Keratinocyte (primary cell): ENCODE results near the gene VAT1L. TPM values are rescaled to one million over a fixed set of nuclear protein-coding genes. Genes with fewer than 3 reads are reported as not detected.
A peak's percentile ranks its signal among the peaks of the same experiment; 100 is the strongest.

ENCODE experiments used
- DNase-seq: peaks from one replicate; pipeline ENCODE4 v3.0.0-alpha.2; 2011; ENCODE audit warnings: low read depth, missing footprints, low spot score
- FAIRE-seq: peaks from 2 replicates; lab custom pipeline; 2011; peaks lifted over from hg19 to GRCh38; lab: Jason Lieb, UNC
- H2AFZ ChIP-seq: 2 replicates; pipeline ENCODE4 v1.6.0; 2012; ENCODE audit warnings: low read length, control low read depth, inconsistent platforms; ENCODE audit not compliant: control insufficient read depth
- H3K27ac ChIP-seq: 2 replicates; pipeline ENCODE4 v1.5.1; 2011; ENCODE audit warnings: low read length; ENCODE audit not compliant: control insufficient read depth, insufficient read depth
- H3K27me3 ChIP-seq: 3 replicates; pipeline ENCODE4 v1.6.0; 2011; ENCODE audit warnings: low read length; ENCODE audit not compliant: control insufficient read depth, insufficient read depth; ENCODE audit errors: extremely low read depth
- H3K36me3 ChIP-seq, 2 experiments: 2 replicates in 1 of 2; 3 replicates in 1 of 2; pipeline ENCODE4 v1.5.1; 2011; ENCODE audit warnings: low read length in 2 of 2, mild to moderate bottlenecking in 1 of 2; ENCODE audit not compliant: control insufficient read depth in 2 of 2, insufficient read depth in 2 of 2; ENCODE audit errors: extremely low read depth in 1 of 2
- H3K4me1 ChIP-seq: 3 replicates; pipeline ENCODE4 v1.5.1; 2011; ENCODE audit warnings: low read length; ENCODE audit not compliant: control insufficient read depth, insufficient read depth; ENCODE audit errors: extremely low read depth
- H3K4me2 ChIP-seq: 3 replicates; pipeline ENCODE4 v1.6.0; 2011; ENCODE audit warnings: low read depth, low read length; ENCODE audit not compliant: control insufficient read depth, insufficient read depth; ENCODE audit errors: extremely low read depth
- H3K4me3 ChIP-seq, 3 experiments: fragments of 200-600 bp in 1 of 3; sonication (generic) in 1 of 3; 2 replicates in 2 of 3; 3 replicates in 1 of 3; pipeline ENCODE4 v1.5.1; 2011 to 2016; ENCODE audit warnings: low read length in 3 of 3, mild to moderate bottlenecking in 3 of 3, control low read depth in 2 of 3, inconsistent platforms in 1 of 3, low read depth in 1 of 3, mixed read lengths in 1 of 3, mixed run types in 1 of 3, moderate library complexity in 1 of 3; ENCODE audit not compliant: control insufficient read depth in 2 of 3, insufficient read depth in 2 of 3; ENCODE audit errors: extremely low read depth in 1 of 3
- H3K79me2 ChIP-seq: 2 replicates; pipeline ENCODE4 v1.6.0; 2012; ENCODE audit warnings: low read length; ENCODE audit not compliant: control insufficient read depth, insufficient read depth
- H3K9ac ChIP-seq: 3 replicates; pipeline ENCODE4 v1.6.0; 2011; ENCODE audit warnings: low read length; ENCODE audit not compliant: control insufficient read depth, insufficient read depth; ENCODE audit errors: extremely low read depth
- H3K9me1 ChIP-seq: 3 replicates; pipeline ENCODE4 v1.6.0; 2011; ENCODE audit warnings: low read length; ENCODE audit not compliant: control insufficient read depth, insufficient read depth; ENCODE audit errors: extremely low read depth
- H3K9me3 ChIP-seq: 2 replicates; pipeline ENCODE4 v1.5.1; 2012; ENCODE audit warnings: low read depth, low read length; ENCODE audit not compliant: control insufficient read depth
- H4K20me1 ChIP-seq: 3 replicates; pipeline ENCODE4 v1.6.0; 2011; ENCODE audit warnings: low read length; ENCODE audit not compliant: control insufficient read depth, insufficient read depth; ENCODE audit errors: extremely low read depth
- EZH2 ChIP-seq: IDR thresholded peaks from one replicate; pipeline ENCODE4 v1.6.1; 2012; ENCODE audit warnings: inconsistent platforms, mild to moderate bottlenecking, low read length, moderate library complexity
- dilution Hi-C: fragments of 300-500 bp; cut with MboI; formaldehyde crosslinking; loops from one replicate; pipeline ENCODE4 v1.7.0; 2020; ENCODE audit warnings: low sequenced_read_pairs; ENCODE audit not compliant: extremely low pct_ligation_motif_present
- polyA plus RNA-seq, 5 experiments: library from polyadenylated mRNA; depleted of rRNA in 3 of 5; stranded (reverse) in 3 of 5; stranded (forward) in 1 of 5; unstranded in 1 of 5; fragments of >200 nt; gene quantifications; 1 replicate in 1 of 5; 2 replicates in 3 of 5; 3 replicates in 1 of 5; pipeline versions ENCODE4 v1.2.1 to v1.2.3, GENCODE V29; 2011 to 2012; ENCODE audit warnings: missing spikeins in 2 of 5, low read depth in 1 of 5, low replicate concordance in 1 of 5
- TF ChIP-seq, protein P1 (sequence below), 3 experiments: IDR thresholded peaks in 1 of 3; conservative IDR thresholded peaks in 1 of 3; optimal IDR thresholded peaks in 1 of 3; 2 replicates in 2 of 3; 3 replicates in 1 of 3; pipeline versions ENCODE3 to v1.5.1; 2011; ENCODE audit warnings: low read length in 3 of 3, mild to moderate bottlenecking in 3 of 3, moderate library complexity in 2 of 3, control low read depth in 1 of 3, inconsistent platforms in 1 of 3; ENCODE audit not compliant: insufficient read depth in 2 of 3; ENCODE audit errors: extremely low read depth in 1 of 3

The VAT1L gene
- polyA plus RNA-seq, 1 donor (not counting 4 experiments of a cell fraction or from before 2014, with no cell fraction given), result not detected

DNA sequence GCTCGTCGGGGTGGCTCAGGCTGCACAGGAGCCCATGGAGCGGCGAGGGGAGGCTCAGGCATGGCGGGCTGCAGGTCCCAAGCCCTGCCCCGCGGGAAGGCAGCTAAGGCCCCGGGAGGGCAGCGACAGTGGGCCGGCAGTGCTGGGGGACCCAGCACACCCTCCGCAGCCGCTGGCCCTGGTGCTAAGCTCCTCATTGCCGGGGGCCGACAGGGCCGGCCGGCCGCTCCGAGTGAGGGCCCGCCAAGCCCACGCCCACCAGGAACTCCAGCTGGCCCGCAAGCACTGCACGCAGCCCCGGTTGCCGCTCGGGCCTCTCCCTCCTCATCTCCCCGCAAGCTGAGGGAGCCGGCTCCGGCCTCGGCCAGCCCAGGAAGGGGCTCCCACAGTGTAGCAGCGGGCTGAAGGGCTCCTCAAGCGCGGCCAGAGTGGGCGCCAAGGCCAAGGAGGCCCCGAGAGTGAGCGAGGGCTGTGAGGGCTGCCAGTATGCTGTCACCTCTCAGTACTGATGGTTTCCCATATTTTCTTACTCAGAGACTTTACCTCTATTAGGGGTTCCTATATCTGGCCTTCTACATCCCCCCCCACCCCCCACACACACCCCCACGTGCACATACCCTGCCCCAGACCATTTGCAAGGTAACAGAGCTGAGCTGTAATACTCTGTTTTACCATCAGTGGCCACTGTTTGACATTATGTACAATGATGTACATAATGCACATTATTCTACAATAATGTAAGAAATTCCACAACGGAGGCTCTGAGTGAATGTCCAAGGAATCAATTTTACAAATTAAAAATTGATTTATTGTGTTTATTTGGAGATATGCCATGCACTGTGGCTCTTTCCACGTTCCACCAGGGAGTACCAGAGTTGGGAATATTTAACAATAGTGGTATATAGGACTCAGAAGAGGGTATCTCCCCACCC is 3.7 kb upstream of the VAT1L start:
- no peak overlapping the region for H3K4me2 ChIP-seq
- DNase-seq (no peak), FAIRE-seq (no peak)
- H3K4me1 ChIP-seq, result peaks cover 7% of the 10 kb centered on the region
- no peaks in the 10 kb centered on the region for H3K9me3 ChIP-seq
- TF ChIP-seq, protein P1, sequence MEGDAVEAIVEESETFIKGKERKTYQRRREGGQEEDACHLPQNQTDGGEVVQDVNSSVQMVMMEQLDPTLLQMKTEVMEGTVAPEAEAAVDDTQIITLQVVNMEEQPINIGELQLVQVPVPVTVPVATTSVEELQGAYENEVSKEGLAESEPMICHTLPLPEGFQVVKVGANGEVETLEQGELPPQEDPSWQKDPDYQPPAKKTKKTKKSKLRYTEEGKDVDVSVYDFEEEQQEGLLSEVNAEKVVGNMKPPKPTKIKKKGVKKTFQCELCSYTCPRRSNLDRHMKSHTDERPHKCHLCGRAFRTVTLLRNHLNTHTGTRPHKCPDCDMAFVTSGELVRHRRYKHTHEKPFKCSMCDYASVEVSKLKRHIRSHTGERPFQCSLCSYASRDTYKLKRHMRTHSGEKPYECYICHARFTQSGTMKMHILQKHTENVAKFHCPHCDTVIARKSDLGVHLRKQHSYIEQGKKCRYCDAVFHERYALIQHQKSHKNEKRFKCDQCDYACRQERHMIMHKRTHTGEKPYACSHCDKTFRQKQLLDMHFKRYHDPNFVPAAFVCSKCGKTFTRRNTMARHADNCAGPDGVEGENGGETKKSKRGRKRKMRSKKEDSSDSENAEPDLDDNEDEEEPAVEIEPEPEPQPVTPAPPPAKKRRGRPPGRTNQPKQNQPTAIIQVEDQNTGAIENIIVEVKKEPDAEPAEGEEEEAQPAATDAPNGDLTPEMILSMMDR (optimal IDR thresholded peaks at IDR 0.05 in 1 of 3, IDR thresholded peaks at IDR 0.05 in 1 of 3, conservative IDR thresholded peaks at IDR 0.05 in 1 of 3; ENCODE audit: extremely low read depth in 1 of 3, insufficient read depth in 2 of 3, low read length in 3 of 3), result peak in 1 of 3 experiments; percentile 3
- TF ChIP-seq EZH2, result no peak
- no peak overlapping the region for H3K4me3 ChIP-seq
- no peaks in the 10 kb centered on the region for H3K79me2 ChIP-seq
- H3K9ac ChIP-seq, result no peak overlapping the region
- no peaks in the 10 kb centered on the region for H4K20me1 ChIP-seq
- dilution Hi-C loops, result no loop called here
- no peak overlapping the region for H3K27ac ChIP-seq
- no peaks in the 10 kb centered on the region for H3K9me1 ChIP-seq
- H3K27me3 ChIP-seq, result peaks cover 33% of the 10 kb centered on the region
- H3K36me3 ChIP-seq, result no peaks in the 10 kb centered on the region
- no peak overlapping the region for H2AFZ ChIP-seq

- H3K27me3 ChIP-seq, result peaks cover 40% of the 10 kb centered on the region
Observed at GRCh38 chr16:77785373-77785764, 3.0 kb upstream of the VAT1L start.

More at GRCh38 chr16:77785373-77785764, 3.0 kb upstream of the VAT1L start:
- Histone ChIP-seq H3K36me3 (no peaks in the 10 kb centered on the region), H3K4me3 (no peak overlapping the region), H3K9me1 (no peaks in the 10 kb centered on the region), H2AFZ (no peak overlapping the region), H4K20me1 (no peaks in the 10 kb centered on the region), H3K9ac (no peak overlapping the region), H3K4me2 (no peak overlapping the region), H3K27ac (no peak overlapping the region), H3K79me2 (no peaks in the 10 kb centered on the region), H3K4me1 (peaks cover 4% of the 10 kb centered on the region), H3K9me3 (no peaks in the 10 kb centered on the region)
- FAIRE-seq (no peak), DNase-seq (no peak)
- TF ChIP-seq EZH2, result no peak
- TF ChIP-seq, protein P1 (optimal IDR thresholded peaks at IDR 0.05 in 1 of 3, IDR thresholded peaks at IDR 0.05 in 1 of 3, conservative IDR thresholded peaks at IDR 0.05 in 1 of 3; ENCODE audit: extremely low read depth in 1 of 3, insufficient read depth in 2 of 3, low read length in 3 of 3), result no peak
- dilution Hi-C loops, result no loop called here
